GM12873 (cell line): ENCODE measurements around the gene KAT8.

ENCODE experiments used
- TF ChIP-seq, protein P1 (sequence below): IDR thresholded peaks from 2 replicates; pipeline ENCODE4 v1.5.1; 2012; ENCODE audit warnings: low read depth, mild to moderate bottlenecking, moderate library complexity, low read length, control low read depth; ENCODE audit not compliant: insufficient read depth; ENCODE audit errors: missing control alignments

The KAT8 gene

DNA sequence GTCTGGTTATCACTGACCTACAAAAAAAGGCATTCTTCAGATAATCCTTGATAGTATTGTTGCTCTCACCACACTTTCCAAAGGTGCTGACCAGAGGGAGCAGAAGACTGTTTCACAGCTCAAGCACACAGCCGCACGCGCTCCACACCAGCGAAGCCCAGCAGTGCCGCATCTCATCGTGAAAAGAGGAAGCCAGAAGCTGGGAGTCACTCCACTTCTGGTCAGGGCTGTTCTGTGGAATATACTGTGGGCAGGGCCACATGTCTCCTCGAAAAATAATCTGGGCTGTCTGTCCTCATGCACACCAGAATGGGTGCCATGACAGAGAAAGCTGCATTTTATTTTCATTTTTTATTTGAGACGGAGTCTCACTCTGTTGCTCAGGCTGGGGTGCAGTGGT lies 39.7 kb downstream of the KAT8 start:
- TF ChIP-seq, protein P1, sequence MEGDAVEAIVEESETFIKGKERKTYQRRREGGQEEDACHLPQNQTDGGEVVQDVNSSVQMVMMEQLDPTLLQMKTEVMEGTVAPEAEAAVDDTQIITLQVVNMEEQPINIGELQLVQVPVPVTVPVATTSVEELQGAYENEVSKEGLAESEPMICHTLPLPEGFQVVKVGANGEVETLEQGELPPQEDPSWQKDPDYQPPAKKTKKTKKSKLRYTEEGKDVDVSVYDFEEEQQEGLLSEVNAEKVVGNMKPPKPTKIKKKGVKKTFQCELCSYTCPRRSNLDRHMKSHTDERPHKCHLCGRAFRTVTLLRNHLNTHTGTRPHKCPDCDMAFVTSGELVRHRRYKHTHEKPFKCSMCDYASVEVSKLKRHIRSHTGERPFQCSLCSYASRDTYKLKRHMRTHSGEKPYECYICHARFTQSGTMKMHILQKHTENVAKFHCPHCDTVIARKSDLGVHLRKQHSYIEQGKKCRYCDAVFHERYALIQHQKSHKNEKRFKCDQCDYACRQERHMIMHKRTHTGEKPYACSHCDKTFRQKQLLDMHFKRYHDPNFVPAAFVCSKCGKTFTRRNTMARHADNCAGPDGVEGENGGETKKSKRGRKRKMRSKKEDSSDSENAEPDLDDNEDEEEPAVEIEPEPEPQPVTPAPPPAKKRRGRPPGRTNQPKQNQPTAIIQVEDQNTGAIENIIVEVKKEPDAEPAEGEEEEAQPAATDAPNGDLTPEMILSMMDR = no peak

DNA sequence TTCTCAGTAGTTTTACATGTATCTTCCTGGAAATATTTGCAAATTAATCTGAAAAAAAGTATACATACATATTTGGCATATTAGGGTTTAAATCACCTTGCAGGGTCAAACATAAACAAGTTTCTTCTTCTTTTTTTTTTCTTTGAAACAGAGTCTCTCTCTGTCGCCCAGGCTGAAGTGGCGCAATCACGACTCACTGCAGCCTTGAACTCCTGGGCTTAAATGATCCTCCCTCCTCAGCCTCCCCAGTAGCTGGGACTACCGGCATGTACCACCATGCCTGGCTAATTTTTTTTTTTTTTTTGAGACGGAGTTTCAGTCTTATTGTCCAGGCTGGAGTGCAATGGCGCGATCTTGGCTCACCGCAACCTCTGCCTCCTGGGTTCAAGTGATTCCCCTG lies 49.9 kb downstream of the KAT8 start:
- TF ChIP-seq, protein P1 = no peak

DNA sequence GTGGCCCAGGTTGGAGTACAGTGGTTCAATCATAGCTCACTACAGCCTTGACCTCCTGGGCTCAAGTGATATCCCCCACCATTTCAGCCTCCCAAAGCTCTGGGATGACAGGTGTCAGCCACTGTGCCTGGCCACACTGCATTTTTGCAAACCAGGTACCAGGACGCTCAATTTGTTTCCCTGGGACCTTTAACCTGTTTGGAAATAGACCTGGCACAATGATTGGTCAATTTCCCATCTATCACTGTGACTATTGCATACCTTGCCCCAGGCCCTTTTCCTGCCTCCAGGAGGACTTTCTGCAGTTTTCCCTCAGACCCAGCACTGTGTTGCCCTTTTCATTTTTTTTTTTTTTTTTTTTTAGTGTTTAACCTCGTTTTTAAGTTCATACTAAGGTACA lies 51.4 kb downstream of the KAT8 start:
- TF ChIP-seq, protein P1 = no peak

DNA sequence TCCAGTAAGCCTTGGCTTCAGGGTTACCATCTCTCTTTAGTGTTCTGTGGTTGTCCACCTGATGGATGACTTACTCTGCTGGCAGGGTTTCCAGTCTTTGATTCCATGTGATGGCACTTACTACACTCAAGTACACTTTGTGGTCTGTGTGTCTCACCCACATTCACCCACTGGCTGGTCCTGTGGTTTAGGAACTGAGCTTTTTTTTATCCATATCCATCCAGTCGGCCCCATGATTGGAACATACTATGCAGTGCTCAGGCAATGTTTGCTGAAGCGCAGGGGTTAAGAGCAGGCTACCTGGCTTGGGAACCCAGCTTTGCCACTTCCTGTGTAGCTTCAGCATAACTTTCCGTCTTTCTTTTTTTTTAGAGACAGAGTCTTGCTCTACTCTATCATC lies 59.7 kb downstream of the KAT8 start:
- TF ChIP-seq, protein P1 = no peak

DNA sequence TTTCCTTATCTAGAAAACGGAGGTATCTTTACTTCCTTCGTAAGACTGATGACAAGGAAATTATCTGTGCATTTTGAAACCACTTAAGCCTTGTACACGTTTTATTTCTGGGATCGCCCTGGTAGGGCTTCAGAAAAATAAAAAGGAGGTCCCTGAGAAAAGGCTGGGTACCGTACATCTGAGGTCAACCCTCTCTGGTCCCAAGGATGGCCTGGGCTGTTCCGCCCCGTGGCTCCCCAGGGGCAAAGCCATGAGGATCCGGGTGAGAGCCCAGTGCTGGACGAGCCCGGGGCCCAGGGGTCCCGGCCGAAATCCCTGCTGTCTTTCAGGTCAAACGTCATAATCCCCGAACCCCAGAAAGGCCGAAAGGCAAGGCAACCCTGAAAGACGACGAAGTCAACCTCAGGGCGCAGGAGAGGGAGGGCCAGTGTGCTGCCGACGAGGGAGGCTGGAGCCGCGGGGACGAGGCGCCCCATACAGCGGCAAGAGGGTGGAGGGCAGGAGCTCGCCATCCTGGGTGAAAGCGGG lies 61.8 kb downstream of the KAT8 start:
- TF ChIP-seq, protein P1 = no peak

DNA sequence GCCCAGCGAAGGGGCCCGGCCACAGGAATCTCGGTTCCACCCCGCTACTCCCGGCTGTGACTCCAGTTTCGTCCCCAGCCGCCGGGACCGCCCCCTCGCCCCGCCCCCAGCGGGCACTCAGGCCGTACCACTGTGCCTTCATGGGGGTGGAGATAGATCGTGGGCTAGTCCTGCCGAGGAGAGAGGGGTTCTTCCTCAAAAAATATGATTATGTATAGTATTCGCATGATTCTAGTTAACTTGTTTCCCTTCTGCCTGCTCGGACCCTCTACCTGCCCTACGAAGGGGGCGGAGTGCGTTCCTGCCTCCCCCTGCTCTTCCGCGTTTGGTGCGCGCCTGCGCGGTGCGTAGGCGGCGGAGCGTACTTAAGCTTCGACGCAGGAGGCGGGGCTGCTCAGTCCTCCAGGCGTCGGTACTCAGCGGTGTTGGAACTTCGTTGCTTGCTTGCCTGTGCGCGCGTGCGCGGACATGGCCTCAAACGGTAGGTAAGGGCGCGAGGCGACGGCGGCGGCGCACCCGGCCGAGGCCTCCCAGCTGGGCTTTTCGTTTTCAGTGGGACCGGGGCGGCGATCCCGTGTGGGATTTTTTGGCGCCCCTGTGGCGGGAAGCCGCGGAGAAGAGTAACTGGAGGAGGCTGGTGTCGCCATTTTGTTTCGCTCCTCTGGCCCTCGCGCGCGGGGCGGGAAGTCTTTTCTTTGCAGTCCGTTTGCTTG lies 62.4 kb downstream of the KAT8 start, which contains the start of gene FUS:
TSS of gene FUS (plus strand) at position 393 of the 713 bp plus-strand sequence. CDS start at position 469, 76 bp downstream.
- TF ChIP-seq, protein P1 = no peak
